Inferior parietal cortex (tissue), 1 donor: ENCODE measurements around the gene TET2.
"Not testable (repeated sequence)": the region's sequence is repeated elsewhere in the genome, so short reads cannot be mapped to it uniquely, and the experiment has no call there.

Source experiments
- DNase-seq: peaks from one replicate; pipeline ENCODE4 v3.0.0-alpha.2; 2016; ENCODE audit errors: extremely low spot score

Gene TET2

GRCh38 chr4:105288121-105288520 lies 141.4 kb downstream of the TET2 start:
- DNase-seq: no peak

GRCh38 chr4:105291925-105292324 lies 145.2 kb downstream of the TET2 start:
- DNase-seq: no peak

GRCh38 chr4:105293360-105293759 lies 146.7 kb downstream of the TET2 start:
- no peak for DNase-seq

- DNase-seq: no peak
Observed at GRCh38 chr4:105296672-105297071, 150.0 kb downstream of the TET2 start.

- DNase-seq: not testable (repeated sequence)
Observed at GRCh38 chr4:105299027-105299426, 152.4 kb downstream of the TET2 start.

- DNase-seq: no peak
Observed at GRCh38 chr4:105304085-105304484, 157.4 kb downstream of the TET2 start.

- DNase-seq: no peak
Observed at GRCh38 chr4:105305019-105305836, 158.6 kb downstream of the TET2 start.

GRCh38 chr4:105306158-105306781 lies 159.6 kb downstream of the TET2 start:
- no peak for DNase-seq

- no peak for DNase-seq
Observed at GRCh38 chr4:105306820-105307219, 160.1 kb downstream of the TET2 start.

- DNase-seq: no peak
Observed at GRCh38 chr4:105318486-105318885, 171.8 kb downstream of the TET2 start.

GRCh38 chr4:105327222-105327621 lies 180.5 kb downstream of the TET2 start:
- no peak for DNase-seq

GRCh38 chr4:105327956-105328355 lies 181.3 kb downstream of the TET2 start:
- no peak for DNase-seq

- no peak for DNase-seq
Observed at GRCh38 chr4:105329081-105329480, 182.4 kb downstream of the TET2 start.
